ENCODE results near the gene ADAM17. TPM values are rescaled to one million over a fixed set of nuclear protein-coding genes. Genes with fewer than 3 reads are reported as not detected.
"Not testable (repeated sequence)": the region's sequence is repeated elsewhere in the genome, so short reads cannot be mapped to it uniquely, and the experiment has no call there.

The ADAM17 gene
- total RNA-seq, 1 donor from 2014 or later, result 49.1 TPM

DNA sequence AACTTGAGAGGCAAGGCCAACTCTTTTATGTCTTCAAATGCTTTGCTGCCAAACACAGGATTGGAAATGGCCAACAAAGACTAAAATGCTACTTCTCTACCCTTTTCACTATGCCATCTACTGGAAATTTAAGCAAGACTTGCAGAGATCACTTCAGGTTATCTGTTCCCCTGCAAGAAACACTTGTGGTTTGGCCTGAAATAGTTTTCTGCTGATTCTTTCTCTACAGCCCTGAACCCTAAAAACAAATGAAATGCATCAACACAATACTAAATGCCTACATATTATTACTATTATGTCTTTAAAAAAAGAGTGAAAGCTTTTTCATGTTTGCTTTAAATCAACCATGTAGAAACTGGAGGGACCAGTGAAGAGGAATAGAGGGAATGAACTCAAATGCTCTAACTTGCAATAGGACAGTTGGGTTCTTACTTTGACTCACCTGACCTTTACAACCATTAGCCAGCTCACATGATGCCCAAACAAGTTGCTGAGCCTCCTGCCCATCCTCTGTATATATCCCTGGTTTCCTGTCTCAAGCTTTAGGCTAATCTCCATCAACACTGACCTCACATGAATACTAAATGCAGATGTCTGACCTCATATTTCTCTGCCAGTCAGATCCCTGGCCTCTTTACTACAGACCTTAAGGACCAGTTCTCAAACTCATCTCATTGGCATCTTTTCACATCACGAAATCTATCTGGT lies 17.5 kb upstream of the ADAM17 start:
- no peak for DNase-seq (ENCODE audit: low spot score)
- intact Hi-C loops (cut with DNase I), result no loop called here
- ATAC-seq, result no peak

DNA sequence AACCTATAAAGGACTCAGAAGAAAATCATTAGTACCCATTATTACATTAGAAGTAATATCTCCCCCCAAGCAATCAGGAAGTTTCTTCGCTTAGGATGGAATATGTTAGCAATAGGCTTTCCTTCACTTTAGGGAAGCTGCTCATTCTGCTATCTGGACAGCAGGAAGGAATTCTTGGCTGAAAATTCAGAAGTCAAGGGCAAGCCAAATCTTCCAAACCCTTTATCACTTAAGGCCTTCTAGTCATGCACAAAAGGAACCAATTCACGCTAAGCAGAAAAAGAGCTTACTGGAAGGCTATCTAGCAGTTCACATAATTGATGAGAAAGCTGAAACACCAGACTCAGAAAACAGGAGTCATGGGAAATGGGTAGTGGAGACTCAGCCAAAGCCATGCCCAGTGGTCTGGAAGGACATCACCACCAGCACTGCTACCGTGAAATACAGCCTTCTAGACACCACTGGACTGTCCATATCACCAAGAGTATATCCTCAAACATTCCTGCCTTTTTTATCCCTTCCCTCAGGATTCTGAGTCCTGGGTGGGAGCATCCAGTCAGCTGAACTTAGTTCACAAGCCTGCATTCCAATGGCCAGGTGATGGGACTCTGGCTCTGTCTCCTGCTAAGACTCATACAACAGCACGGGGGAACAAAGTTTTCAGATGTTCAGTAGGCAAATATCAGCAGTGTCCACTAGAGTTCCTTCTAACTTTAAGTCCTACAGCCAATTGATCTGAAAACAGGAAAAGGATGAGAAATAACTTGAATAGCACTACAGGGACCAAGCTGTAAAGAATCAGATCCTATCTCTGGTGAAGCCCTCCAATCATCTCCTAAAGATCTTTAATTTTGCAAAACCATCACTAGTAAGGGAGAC lies 14.8 kb upstream of the ADAM17 start:
- DNase-seq (ENCODE audit: low spot score) (no peak), ATAC-seq (no peak)
- intact Hi-C loops (cut with DNase I), result no loop called here

DNA sequence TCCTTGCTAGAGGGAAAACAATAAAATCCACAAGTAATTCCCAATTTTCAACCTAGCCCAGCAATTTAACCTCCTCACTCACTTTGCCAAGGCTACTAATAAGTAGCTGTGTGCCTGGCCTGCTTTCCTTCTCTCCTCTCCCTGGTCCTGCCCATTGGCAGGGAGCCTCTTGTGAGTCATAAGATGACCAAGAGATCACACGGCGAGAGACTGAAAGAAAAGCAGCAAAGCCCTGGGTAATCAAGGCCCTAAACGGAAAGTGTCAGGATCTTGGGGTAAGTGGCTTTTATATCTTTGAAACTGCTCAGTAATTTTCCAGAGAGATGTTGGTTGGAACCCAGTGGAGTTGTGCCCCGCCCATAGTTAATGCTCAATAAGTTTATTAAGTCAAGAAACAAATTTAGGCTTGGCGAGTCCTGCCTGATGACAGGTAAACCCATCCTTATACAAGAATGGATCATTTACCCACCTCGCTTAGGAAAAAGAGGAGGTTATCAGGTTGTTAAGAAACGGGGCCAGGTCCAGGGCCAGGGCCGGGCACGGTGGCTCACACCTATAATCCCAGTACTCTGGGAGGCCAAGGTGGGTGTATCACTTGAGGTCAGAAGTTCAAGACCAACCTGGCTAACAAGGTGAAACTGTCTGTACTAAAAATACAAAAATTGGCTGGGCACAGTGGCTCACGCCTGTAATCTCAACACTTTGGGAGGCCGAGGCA lies 10.0 kb upstream of the ADAM17 start:
- ATAC-seq (peak; percentile 97), DNase-seq (ENCODE audit: low spot score) (peak; percentile 85)
- intact Hi-C loops (cut with DNase I), result no loop called here

DNA sequence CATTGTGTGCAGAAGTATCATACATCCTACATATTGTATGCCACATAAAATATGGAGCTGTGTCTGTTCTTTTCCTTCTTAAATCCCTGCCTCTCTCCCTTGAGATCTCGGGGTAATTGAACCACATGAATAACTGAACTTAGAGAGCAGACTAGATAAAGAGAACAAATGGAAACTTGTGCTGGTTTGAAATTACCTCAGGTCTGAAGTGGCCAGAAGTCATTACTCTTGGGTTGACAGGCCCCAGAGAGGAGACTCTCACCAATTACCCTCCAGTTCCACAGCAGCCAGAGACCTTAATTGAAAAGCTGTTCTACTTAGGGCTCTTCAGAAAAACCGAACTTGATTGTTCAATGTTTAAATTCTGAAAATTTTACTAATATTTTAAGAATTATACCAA lies 5.0 kb upstream of the ADAM17 start:
- intact Hi-C loops (cut with DNase I), result no loop called here
- no peak for DNase-seq (ENCODE audit: low spot score)
- ATAC-seq, result no peak

DNA sequence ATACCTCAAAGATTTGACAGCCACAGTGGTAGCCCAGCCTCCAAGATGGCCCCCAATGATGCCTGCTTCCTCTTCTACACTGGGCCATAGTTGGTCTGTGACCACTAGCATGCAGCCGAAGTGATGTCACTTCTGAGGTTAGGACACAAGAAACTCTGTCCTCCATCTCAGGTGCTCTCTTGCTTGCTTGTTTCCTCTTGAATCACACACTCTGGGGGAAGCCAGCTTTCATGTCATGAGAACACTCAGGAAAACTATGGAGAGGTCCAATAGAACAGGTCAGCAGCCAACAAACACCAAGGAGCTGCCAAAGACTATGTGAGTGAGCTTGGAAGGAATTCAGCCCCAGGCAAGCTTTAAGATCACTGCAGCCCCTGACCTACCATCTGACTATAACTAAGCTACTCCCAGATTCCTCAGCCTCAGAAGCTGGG lies 3.3 kb upstream of the ADAM17 start:
- ATAC-seq (no peak), DNase-seq (ENCODE audit: low spot score) (no peak)
- intact Hi-C loops (cut with DNase I), result no loop called here

DNA sequence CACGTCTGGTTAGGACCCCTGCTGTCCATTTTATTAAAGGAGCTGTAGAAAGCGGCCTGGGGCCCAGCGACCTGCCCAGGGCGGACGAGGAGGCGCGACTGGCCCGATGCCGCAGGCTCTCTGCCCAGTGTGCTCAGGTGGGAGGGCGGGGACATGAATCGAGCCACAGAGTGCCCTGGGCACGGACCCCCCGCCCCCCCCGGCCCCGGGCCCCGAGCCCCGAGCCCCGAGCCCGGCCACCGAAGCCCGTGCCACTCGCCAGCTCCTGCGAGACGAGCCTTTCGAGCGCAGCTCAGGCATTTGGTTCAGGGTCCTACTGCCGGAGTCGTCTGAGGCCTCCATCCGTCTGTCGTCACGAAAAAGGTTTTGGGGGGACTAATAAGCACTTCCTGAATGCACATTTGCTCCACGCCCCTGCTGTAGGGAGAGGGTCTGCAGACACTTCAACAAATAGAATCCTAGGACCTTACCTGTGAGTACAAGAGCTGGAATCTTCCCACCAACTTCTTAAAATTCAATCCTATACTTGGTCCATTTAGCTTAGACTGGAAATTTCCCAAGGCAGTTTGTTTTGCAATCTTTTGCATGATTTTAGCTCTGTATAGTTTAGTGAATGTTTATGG lies 602 bp upstream of the ADAM17 start:
- intact Hi-C loops (cut with DNase I), result no loop called here
- no peak for DNase-seq (ENCODE audit: low spot score)
- ATAC-seq, result no peak

DNA sequence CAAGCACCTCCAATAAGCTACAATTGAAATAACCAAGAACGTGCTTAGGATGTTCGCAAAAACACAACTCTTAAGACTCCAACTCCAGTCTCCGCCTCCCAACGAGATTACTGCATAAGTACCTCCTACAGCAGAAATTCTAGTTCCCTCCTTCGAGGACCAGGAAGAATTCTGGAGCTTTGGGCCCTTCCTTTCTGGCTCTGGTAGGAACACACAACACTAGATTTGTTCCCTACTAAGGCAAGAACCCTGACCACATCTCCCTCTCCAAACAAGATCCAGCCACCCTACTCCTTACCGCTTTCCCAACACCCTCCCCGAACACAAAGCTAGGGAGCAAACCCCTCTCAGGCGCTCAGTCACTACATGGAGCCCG lies 721 bp downstream of the ADAM17 start:
- ATAC-seq, result peak; percentile 50

DNA sequence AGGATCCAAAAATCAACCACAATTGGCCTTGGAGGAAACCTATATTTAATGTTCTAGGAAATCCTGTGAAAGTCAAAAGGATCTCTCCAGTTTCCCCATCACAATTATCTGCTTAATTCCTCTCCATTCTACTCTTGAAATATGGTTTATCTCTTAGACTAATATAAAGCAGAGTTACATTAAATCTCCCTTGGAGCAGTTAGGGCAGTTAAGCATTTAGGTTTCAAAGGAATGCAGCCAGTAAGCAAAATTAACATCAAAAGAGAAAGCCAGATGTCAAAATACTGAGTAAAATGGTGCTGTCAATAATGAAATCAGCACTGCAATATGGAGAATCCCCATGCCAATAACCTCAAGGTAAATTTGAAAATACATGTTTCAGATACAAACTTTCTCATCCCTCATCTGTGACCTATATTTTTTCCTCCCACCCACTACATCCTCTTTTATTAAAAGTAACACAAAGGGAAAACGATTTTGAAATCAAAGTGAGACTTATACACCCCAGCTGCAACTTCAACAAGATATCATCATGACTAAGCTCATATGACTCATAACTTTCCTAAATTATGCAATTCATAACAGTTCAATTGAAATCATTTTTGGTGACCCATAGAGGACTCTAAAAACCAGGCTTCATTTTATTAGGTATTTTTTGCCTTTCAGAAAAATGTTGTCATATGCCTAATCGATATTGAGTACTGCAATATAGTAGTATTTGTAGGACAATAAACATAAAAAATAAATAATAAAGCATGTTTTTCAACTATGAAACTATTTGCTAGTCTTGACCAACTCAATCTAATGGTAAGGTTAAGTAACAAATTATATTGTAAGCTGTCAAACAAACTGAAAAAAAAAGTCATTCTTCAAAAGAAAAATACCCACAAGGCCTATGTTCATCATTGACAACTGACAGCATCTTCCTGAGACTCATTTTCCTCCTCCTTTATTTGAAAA lies 3.1 kb downstream of the ADAM17 start:
- ATAC-seq (peak; percentile 23), DNase-seq (ENCODE audit: low spot score) (no peak)
- intact Hi-C loops (cut with DNase I), result no loop called here

More for the DNA sequence above, 721 bp downstream of the ADAM17 start:
- no peak for DNase-seq (ENCODE audit: low spot score)
- intact Hi-C loops (cut with DNase I), result no loop called here

DNA sequence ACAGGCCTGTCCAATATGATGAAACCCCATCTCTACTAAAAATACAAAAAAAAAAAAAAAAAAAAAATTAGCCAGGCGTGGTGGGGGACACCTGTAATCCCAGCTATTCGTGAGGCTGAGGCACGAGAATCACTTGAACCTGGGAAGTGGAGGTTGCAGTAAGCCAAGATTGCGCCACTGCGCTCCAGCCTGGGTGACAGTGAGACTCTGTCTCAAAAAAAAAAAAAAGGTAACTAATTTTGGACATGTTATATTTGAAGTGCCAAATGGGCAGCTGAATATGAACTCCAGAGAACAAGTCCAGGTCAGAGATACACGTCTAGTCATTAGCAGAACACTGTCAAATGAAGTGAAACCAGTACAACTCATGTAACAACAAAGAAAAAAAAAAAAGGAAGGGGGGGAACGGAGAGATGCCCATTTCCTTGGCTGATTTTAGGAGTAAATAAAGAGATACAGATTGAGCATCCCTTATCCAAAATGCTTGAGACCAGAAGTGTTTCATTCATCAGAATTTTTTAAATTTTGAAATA lies 4.7 kb downstream of the ADAM17 start:
- DNase-seq (ENCODE audit: low spot score); intact Hi-C loops (cut with DNase I); ATAC-seq: not testable (repeated sequence)

DNA sequence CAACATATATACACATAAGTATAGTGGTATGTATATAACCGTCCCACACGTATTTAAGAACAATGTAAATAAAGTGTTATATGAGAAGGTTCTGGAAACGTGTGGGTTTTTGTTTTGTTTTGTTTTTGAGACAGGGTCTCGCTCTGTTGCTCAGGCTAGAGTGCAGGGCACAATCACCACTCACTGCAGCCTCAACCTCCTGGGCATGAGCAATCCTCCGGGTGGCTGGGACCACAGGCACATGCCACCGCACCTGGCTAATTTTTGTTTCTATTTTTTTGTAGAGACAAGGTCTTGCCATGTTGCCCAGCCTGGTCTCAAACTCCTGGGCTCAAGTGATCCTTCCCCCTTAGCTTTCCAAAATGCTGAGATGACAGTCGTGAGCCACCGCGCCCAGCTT lies 6.2 kb downstream of the ADAM17 start:
- ATAC-seq (no peak), DNase-seq (ENCODE audit: low spot score) (no peak)
- intact Hi-C loops (cut with DNase I), result no loop called here

DNA sequence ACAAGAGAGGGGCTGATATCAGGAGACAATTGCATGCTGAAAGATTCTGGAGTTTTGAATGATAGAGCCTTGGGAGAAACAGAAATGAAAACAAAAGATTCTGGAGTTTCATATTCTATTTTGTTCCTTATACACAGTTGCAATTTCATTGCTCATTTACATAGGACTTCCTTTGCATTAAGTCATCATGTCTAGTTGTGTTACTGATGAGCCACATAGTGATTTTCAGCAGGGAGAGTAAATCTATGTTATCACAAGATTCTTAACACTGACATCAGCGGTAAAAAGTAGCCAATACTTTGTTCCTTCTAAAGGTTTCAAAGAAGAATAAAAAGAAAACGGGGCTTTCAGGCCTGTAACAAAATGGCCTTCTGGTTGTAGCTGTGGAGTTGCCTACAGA lies 7.1 kb downstream of the ADAM17 start:
- intact Hi-C loops (cut with DNase I), result no loop called here
- DNase-seq (ENCODE audit: low spot score) (no peak), ATAC-seq (no peak)

DNA sequence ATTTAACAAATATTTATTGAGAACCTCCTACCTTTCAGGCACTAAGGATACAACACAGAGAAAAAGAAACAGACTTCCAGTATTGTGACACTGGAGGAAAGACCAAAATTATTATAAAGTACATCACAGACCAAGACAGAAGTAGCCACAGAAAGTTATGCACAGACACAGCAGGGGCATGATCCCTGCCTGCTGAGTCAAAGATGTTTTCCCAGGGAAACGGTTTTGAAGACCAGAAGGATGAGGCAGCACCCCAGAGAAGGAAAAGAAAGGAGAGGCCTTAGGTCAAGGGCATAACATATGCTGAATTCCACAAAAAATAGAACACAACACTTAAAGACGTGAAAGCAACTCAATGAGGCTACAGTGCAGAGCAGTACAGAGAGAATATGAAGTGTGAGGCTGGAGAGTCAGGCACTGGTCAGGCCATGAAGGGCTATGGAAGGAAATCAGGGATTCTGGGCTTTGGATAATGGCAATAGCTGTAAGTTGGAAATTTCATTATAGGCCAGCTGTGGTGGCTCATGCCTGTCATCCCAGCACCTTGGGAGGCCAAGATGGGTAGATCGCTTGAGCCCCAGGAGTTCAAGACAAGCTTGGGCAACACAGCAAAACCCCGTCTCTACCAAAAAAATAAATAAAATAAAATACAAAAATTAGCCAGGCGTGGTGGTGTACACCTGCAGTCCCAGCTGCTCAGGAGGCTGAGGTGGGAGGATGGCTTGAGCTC lies 8.2 kb downstream of the ADAM17 start:
- intact Hi-C loops (cut with DNase I), result loop anchor here (2.0 kb wide), 1 partner anchor 51 kb away; no protein-coding TSS in a partner anchor
- DNase-seq (ENCODE audit: low spot score) (no peak), ATAC-seq (no peak)

DNA sequence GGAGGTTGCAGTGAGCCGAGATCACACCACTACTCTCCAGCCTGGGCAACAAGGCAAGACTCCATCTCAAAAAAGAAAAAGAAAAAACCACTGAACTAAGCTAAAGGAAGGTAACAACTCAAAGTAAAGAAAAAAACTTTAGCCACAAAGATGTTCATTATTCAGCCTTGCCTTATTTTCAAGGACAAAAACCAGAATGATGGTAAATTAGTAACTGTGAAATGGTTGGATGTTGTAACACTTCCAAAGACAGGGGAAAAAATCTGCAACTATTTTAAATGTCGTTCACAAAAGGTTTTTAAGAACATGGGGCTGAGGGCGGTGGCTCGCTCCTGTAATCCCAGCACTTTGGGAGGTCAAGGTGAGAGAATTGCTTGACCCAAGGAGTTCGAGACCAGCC lies 10.1 kb downstream of the ADAM17 start:
- DNase-seq (ENCODE audit: low spot score) (no peak), ATAC-seq (no peak)
- intact Hi-C loops (cut with DNase I), result no loop called here

DNA sequence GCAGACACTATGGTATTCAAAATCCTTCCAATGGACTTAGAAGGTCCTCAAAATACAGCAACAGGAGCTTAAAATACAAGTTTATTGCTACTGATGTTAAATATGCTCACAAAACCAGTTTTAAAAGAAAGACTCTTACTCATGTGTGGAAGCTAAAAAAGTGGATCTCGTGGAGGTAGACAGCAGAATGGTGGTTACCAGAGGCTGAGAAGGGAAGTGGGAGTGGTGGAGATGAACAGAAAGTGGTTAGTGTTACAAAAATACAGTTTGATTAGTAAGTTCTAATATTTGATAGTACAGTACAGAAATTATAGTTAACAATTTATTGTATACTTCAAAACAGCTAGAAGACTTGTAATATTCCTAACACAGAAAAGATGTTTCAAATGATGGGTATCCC lies 12.1 kb downstream of the ADAM17 start:
- no peak for ATAC-seq
- DNase-seq (ENCODE audit: low spot score), result no peak
- intact Hi-C loops (cut with DNase I), result no loop called here

DNA sequence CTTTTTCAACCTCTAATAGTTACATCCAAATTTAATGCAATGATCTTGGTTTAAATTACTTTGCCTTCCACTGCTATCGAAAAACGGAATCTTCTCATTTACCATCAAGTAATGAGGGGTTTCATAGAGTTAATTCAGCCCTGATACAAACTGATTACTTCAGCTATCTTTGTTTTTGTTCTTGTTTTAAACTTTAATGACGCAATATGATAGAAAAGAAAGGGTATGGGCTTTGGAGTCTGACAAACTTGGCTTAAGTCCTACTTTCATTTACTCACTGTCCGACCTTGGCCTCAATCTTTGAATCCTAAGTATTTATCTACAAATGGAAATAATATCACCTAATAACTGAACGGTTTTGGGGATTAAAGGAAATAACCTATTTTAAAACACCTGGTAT lies 16.1 kb downstream of the ADAM17 start:
- peak; percentile 56 for ATAC-seq

DNA sequence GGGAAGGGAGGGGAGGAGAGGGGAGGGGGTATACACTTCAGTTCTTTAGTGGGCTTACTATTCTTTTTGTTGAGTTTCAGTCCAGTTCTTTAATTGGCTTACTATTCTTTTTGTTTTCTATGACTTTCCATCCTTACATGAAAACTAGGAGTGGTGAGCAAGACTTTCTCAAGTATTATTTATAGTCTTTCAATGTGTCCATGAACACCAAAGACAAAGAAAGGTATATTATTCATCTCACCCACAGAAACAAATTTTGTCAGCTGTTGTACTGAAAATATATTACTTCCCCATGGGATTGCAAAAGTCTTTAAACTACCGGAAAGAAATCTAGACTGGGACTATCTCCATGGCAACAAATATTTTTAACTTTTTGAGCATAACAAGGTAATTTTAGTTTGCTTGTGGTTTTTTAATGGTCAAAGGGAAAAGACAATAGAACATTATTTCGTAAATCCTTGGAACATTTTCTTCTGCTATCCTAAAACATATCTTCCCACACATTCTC lies 17.6 kb downstream of the ADAM17 start:
- DNase-seq (ENCODE audit: low spot score) (no peak), ATAC-seq (peak; percentile 89)
- intact Hi-C loops (cut with DNase I), result no loop called here

More for the DNA sequence above, 16.1 kb downstream of the ADAM17 start:
- intact Hi-C loops (cut with DNase I), result no loop called here
- no peak for DNase-seq (ENCODE audit: low spot score)

DNA sequence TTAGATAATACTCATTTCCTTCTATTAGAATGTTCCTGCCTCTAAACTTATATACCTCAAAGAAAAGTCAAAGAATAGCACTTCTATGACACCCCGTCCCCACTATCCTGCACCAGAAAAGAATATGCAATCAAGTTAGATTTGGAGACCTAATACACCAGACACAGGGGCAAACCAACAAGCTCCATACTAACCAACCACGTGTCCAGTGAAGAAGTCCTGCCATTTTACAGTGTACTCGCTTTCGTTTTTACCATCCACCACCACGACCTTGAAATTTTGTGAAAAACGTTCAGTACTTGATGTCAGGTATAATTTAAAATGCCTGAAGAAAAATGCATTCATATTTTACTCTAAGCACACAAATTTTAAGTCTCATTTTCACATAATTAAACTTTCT lies 19.1 kb downstream of the ADAM17 start:
- intact Hi-C loops (cut with DNase I), result no loop called here
- no peak for DNase-seq (ENCODE audit: low spot score)
- ATAC-seq, result no peak
